ENCODE data around the gene USP44. TPM values are rescaled to one million over a fixed set of nuclear protein-coding genes. Genes with fewer than 3 reads are reported as not detected.

Gene USP44
- total and polyA plus RNA-seq, 10 of the 15 experiments (the other 5 are each of a cell fraction or from before 2014, with no cell fraction given), result 0.02 to 0.26 (median 0.12) TPM; not detected in 6

GRCh38 chr12:95533985-95534384, 17.3 kb downstream of the USP44 start:
- H3K36me3 ChIP-seq (ENCODE audit: control insufficient read depth in 2 of 2, insufficient read depth in 2 of 2, low read length in 1 of 2), result no peaks in the 10 kb centered on the region
- no peak overlapping the region for H3K27ac ChIP-seq (ENCODE audit: control insufficient read depth, insufficient read depth)
- H2AFZ ChIP-seq (ENCODE audit: control insufficient read depth, low read depth, low read length), result no peak overlapping the region
- no peaks in the 10 kb centered on the region for H3K9me3 ChIP-seq (replicated peaks; ENCODE audit: control insufficient read depth, insufficient read depth, low read length)
- H3K9ac ChIP-seq (ENCODE audit: control insufficient read depth, insufficient read depth, low read length), result no peak overlapping the region
- H4K20me1 ChIP-seq (ENCODE audit: control insufficient read depth, insufficient read depth), result no peaks in the 10 kb centered on the region
- no peak for DNase-seq (ENCODE audit: low read depth, low spot score)
- no peak overlapping the region for H3K4me2 ChIP-seq (ENCODE audit: control insufficient read depth, insufficient read depth)
- WGBS (ENCODE audit: insufficient coverage, insufficient replicate concordance, low lambda C conversion rate, missing lambda C conversion rate), result 49% methylated on average over 4 of the region's 4 CpGs
- no peaks in the 10 kb centered on the region for H3K4me1 ChIP-seq (ENCODE audit: control insufficient read depth, insufficient read depth, low read length)
- ATAC-seq, result no peak
- POLR2A ChIA-PET, result interaction anchor here (0.6 kb wide), 1 partner anchor 910 kb away, joined by 3 read pairs; no protein-coding TSS in a partner anchor
- in situ Hi-C loops (cut with MboI) (no loop called here), intact Hi-C loops (cut with micrococcal nuclease; ENCODE audit: unreplicated experiment) (loop anchor here (1.0 to 10.0 kb wide), 5 partner anchors 189 to 989 kb away; no protein-coding TSS in a partner anchor)
- RAD21 ChIA-PET (ENCODE audit: unreplicated experiment), result interaction anchor here (0.7 to 2.3 kb wide), 31 partner anchors 9 to 1400 kb away, joined by 3 to 64 read pairs (median 4); partner anchors contain the start of genes FGD6, METAP2, NR2C1 and VEZT
- H3K27me3 ChIP-seq (replicated peaks in 1 of 2; ENCODE audit: control insufficient read depth in 2 of 2, insufficient read depth in 2 of 2, low read length in 1 of 2), result no peaks in the 10 kb centered on the region; a peak in 2 of 4 replicates
- no peaks in the 10 kb centered on the region for H3K79me2 ChIP-seq (ENCODE audit: control insufficient read depth, insufficient read depth, low read length)
- no TSS peak for BruUV-seq (replicated peaks)
- TF ChIP-seq EZH2 (IDR thresholded peaks at IDR 0.05; ENCODE audit: borderline replicate concordance, control insufficient read depth, low read depth, low read length) (no peak), BACH1 (IDR thresholded peaks at IDR 0.05; ENCODE audit: borderline replicate concordance) (no peak), SRF (IDR thresholded peaks at IDR 0.05; ENCODE audit: low read depth in 2 of 2, low read length in 2 of 2) (no peak), HDGF (IDR thresholded peaks at IDR 0.05) (no peak)
- no peak overlapping the region for H3K4me3 ChIP-seq
- SMC1A ChIA-PET (ENCODE audit: uncharacterized antibody, unreplicated experiment), result interaction anchor here (0.6 to 4.3 kb wide), 30 partner anchors 9 to 987 kb away, joined by 3 to 64 read pairs (median 3); partner anchors contain the start of gene USP44
- CTCF ChIA-PET, result interaction anchor here (0.5 to 6.3 kb wide), 54 partner anchors 8 to 1194 kb away, joined by 3 to 120 read pairs (median 4); partner anchors contain the start of genes METAP2 and NR2C1
- FAIRE-seq, result no peak

GRCh38 chr12:95532851-95533250, 18.4 kb downstream of the USP44 start:
- ChIA-PET SMC1A (ENCODE audit: uncharacterized antibody, unreplicated experiment) (interaction anchor here (1.0 to 4.3 kb wide), 3 partner anchors 181 to 416 kb away, joined by 3 to 64 read pairs (median 3); partner anchors contain the start of gene VEZT), POLR2A (no interaction called here), CTCF (interaction anchor here (0.7 to 6.3 kb wide), 7 partner anchors 10 to 414 kb away, joined by 3 to 120 read pairs (median 3); partner anchors contain the start of genes FGD6 and VEZT), RAD21 (ENCODE audit: unreplicated experiment) (interaction anchor here (0.6 to 1.8 kb wide), 3 partner anchors 9 to 416 kb away, joined by 4 to 6 read pairs (median 4); no protein-coding TSS in a partner anchor)
- in situ Hi-C loops (cut with MboI) (no loop called here), intact Hi-C loops (cut with micrococcal nuclease; ENCODE audit: unreplicated experiment) (loop anchor here (5.0 to 10.0 kb wide), 4 partner anchors 188 to 988 kb away; no protein-coding TSS in a partner anchor)
- DNase-seq (ENCODE audit: low read depth, low spot score), result no peak
- Histone ChIP-seq H3K27ac (ENCODE audit: control insufficient read depth, insufficient read depth) (no peak overlapping the region), H4K20me1 (ENCODE audit: control insufficient read depth, insufficient read depth) (no peaks in the 10 kb centered on the region), H3K9ac (ENCODE audit: control insufficient read depth, insufficient read depth, low read length) (no peak overlapping the region), H3K9me3 (replicated peaks; ENCODE audit: control insufficient read depth, insufficient read depth, low read length) (no peaks in the 10 kb centered on the region), H3K4me1 (ENCODE audit: control insufficient read depth, insufficient read depth, low read length) (no peaks in the 10 kb centered on the region), H2AFZ (ENCODE audit: control insufficient read depth, low read depth, low read length) (no peak overlapping the region), H3K36me3 (ENCODE audit: control insufficient read depth in 2 of 2, insufficient read depth in 2 of 2, low read length in 1 of 2) (no peaks in the 10 kb centered on the region), H3K4me2 (ENCODE audit: control insufficient read depth, insufficient read depth) (no peak overlapping the region), H3K4me3 (no peak overlapping the region), H3K27me3 (replicated peaks in 1 of 2; ENCODE audit: control insufficient read depth in 2 of 2, insufficient read depth in 2 of 2, low read length in 1 of 2) (no peaks in the 10 kb centered on the region; a peak in 1 of 4 replicates), H3K79me2 (ENCODE audit: control insufficient read depth, insufficient read depth, low read length) (no peaks in the 10 kb centered on the region)
- TF ChIP-seq IRF3 (IDR thresholded peaks at IDR 0.05), result no peak
- TF ChIP-seq ZBTB11 (CRISPR knock-in tag; IDR thresholded peaks at IDR 0.05), result no peak
- no TSS peak for BruUV-seq (replicated peaks)
- FAIRE-seq, result no peak
- ATAC-seq, result no peak
- 31% methylated on average over 5 of the region's 5 CpGs for WGBS (ENCODE audit: insufficient coverage, insufficient replicate concordance, low lambda C conversion rate, missing lambda C conversion rate)

Data from GM12878 (cell line).